CD4-positive, alpha-beta T cell treated with Interleukin-17A for 1 hour (primary cell): ENCODE results near the gene ANKZF1.
"Not testable (repeated sequence)": the region's sequence is repeated elsewhere in the genome, so short reads cannot be mapped to it uniquely, and the experiment has no call there.

Experiments
- DNase-seq: peaks from one replicate; pipeline ENCODE4 v3.0.0-alpha.2; 2020

Gene ANKZF1

GRCh38 chr2:219258942-219259341 lies 29.3 kb downstream of the ANKZF1 start:
- not testable (repeated sequence) for DNase-seq

GRCh38 chr2:219261024-219261855 lies 31.6 kb downstream of the ANKZF1 start:
- DNase-seq = no peak

- DNase-seq = no peak
These were observed 36.6 kb downstream of the ANKZF1 start for GRCh38 chr2:219266232-219266631.

GRCh38 chr2:219266886-219267285 lies 37.3 kb downstream of the ANKZF1 start:
- DNase-seq = no peak

GRCh38 chr2:219268294-219268693 lies 38.7 kb downstream of the ANKZF1 start:
- no peak for DNase-seq

GRCh38 chr2:219269362-219270054 lies 39.9 kb downstream of the ANKZF1 start:
- DNase-seq = no peak

- no peak for DNase-seq
These were observed 40.4 kb downstream of the ANKZF1 start for GRCh38 chr2:219270055-219270372.

- no peak for DNase-seq
These were observed 41.4 kb downstream of the ANKZF1 start for GRCh38 chr2:219271021-219271420.

- DNase-seq = no peak
These were observed 42.8 kb downstream of the ANKZF1 start for GRCh38 chr2:219272356-219272755.

GRCh38 chr2:219272995-219273394 lies 43.4 kb downstream of the ANKZF1 start:
- DNase-seq = no peak

GRCh38 chr2:219273937-219274336 lies 44.3 kb downstream of the ANKZF1 start:
- no peak for DNase-seq

GRCh38 chr2:219274361-219274921 lies 44.8 kb downstream of the ANKZF1 start:
- DNase-seq = no peak

- peak; percentile 83 for DNase-seq
These were observed 48.4 kb downstream of the ANKZF1 start for GRCh38 chr2:219277703-219278654.

- DNase-seq = no peak
These were observed 49.1 kb downstream of the ANKZF1 start for GRCh38 chr2:219278655-219279150.

- DNase-seq = peak; percentile 99
These were observed 49.7 kb downstream of the ANKZF1 start, which contains the start of gene DNAJB2 for GRCh38 chr2:219279151-219279915. DNAJB2 (plus strand) TSS chr2:219279366; CDS start chr2:219279834, 468 bp downstream.

GRCh38 chr2:219279916-219280516 lies 50.4 kb downstream of the ANKZF1 start:
- DNase-seq = no peak

GRCh38 chr2:219280651-219281050 lies 51.0 kb downstream of the ANKZF1 start:
- DNase-seq = no peak

GRCh38 chr2:219281588-219281987 lies 52.0 kb downstream of the ANKZF1 start:
- DNase-seq = no peak

- no peak for DNase-seq
These were observed 52.8 kb downstream of the ANKZF1 start for GRCh38 chr2:219282375-219282774.

GRCh38 chr2:219282943-219283581 lies 53.5 kb downstream of the ANKZF1 start:
- DNase-seq = no peak
